Nephron (organoid): ENCODE measurements around the gene DYSF.

Experiments
- H3K27ac Mint-ChIP-seq, 3 experiments: 2 replicates each; pipeline ENCODE4 v1.8.0; 2020; ENCODE audit warnings: mixed read lengths in 3 of 3, mild to moderate bottlenecking in 2 of 3, moderate library complexity in 1 of 3
- H3K27me3 Mint-ChIP-seq: 2 replicates; pipeline ENCODE4 v1.8.0; 2021; ENCODE audit warnings: low read depth, mild to moderate bottlenecking, moderate library complexity, mixed read lengths
- H3K36me3 Mint-ChIP-seq: 2 replicates; pipeline ENCODE4 v1.8.0; 2020; ENCODE audit warnings: low read depth, mixed read lengths
- H3K4me1 Mint-ChIP-seq: 2 replicates; pipeline ENCODE4 v1.8.0; 2020; ENCODE audit warnings: mixed read lengths
- H3K4me3 Mint-ChIP-seq, 3 experiments: 2 replicates each; pipeline ENCODE4 v1.8.0; 2020; ENCODE audit warnings: mild to moderate bottlenecking in 3 of 3, mixed read lengths in 3 of 3, moderate library complexity in 2 of 3
- H3K9me3 Mint-ChIP-seq: 2 replicates; pipeline ENCODE4 v1.8.0; 2020; ENCODE audit warnings: mixed read lengths
- CTCF ChIP-seq, 3 experiments: fragments of 200-600 bp; sonication (generic); IDR thresholded peaks; one replicate each; pipeline ENCODE4 v1.5.0; 2021; ENCODE audit warnings: antibody characterized with exemption in 3 of 3; ENCODE audit not compliant: unreplicated experiment in 3 of 3

The DYSF gene

DNA sequence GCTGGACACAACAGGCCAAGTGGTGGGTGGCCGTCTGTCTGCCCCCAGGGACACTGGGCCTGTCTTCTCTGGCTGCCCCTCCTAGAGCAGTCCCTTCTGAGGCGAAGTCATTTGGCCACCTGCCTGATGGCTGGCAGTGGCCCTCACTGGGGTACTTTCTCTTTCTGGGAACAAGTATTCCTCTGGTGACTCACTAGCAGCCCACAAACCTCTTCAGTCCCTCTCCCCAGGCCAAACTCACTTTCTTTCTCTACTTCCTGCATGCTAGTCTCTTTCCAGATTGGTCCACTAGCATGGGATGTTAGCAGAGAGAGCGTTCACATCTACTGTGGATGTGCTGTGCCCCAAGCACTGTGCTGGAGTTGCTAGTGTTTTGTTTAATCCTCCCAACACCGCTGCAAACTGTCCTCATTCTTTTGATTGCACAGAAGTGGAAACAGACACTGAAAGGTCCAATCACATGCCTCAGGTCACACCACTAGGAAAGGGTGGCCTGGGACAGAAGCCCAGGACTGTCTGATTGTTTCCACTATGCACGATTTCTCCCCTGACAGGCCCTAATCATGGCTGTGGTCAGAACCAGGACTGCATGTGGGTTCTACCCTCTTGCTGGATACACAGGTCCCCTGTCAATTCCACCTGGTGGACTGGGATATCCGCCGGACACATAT is 5.2 kb downstream of the DYSF start:
- H3K4me3 Mint-ChIP-seq, result no peak overlapping the region
- peaks cover 45% of the 10 kb centered on the region for H3K4me1 Mint-ChIP-seq
- no peak for TF ChIP-seq CTCF (IDR thresholded peaks at IDR 0.05; ENCODE audit: unreplicated experiment in 3 of 3)
- H3K27ac Mint-ChIP-seq, result no peak overlapping the region
- no peaks in the 10 kb centered on the region for H3K9me3 Mint-ChIP-seq
- no peaks in the 10 kb centered on the region for H3K36me3 Mint-ChIP-seq
- peaks cover 32% of the 10 kb centered on the region for H3K27me3 Mint-ChIP-seq

DNA sequence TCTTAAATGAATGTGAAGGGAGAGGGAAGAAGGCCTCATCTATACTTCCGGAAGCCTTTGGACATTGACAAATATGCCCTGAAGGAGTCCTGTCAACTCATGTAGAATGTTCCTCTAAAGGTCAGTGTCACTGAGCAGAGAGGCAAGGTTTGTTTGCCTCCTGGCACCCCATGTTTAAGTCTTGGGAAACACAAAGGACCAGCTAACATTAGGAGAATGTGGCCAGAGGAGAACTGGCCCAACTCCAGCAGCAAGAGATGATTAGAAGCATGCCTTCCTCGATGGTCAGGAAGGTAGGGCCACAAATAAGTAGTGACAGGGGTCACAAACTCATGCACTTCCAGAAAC is 5.7 kb downstream of the DYSF start:
- H3K4me3 Mint-ChIP-seq, result no peak overlapping the region
- TF ChIP-seq CTCF (IDR thresholded peaks at IDR 0.05; ENCODE audit: unreplicated experiment in 3 of 3), result no peak
- H3K36me3 Mint-ChIP-seq, result no peaks in the 10 kb centered on the region
- H3K27ac Mint-ChIP-seq, result no peak overlapping the region
- H3K9me3 Mint-ChIP-seq, result no peaks in the 10 kb centered on the region
- H3K4me1 Mint-ChIP-seq, result peaks cover 45% of the 10 kb centered on the region
- peaks cover 28% of the 10 kb centered on the region for H3K27me3 Mint-ChIP-seq

DNA sequence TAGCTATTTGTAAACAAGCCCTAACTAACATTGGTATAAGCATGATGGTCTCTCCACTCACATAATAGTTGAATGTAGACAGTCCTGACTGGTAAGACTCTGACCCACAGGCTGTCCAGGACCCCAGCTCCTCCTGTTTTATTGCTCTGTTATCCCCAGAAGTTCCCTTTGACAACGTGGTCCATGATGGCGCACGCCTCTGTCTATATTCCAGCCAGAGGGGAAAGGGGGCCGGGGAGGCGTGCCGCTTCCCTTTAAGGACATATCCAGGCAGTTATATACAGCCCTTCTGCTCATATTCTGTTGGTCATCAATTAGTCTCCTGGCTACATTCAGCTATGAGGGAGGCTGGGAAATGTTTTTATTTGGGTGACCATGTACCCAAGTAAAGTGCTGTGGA is 6.7 kb downstream of the DYSF start:
- no peak for TF ChIP-seq CTCF (IDR thresholded peaks at IDR 0.05; ENCODE audit: unreplicated experiment in 3 of 3)
- H3K27me3 Mint-ChIP-seq, result peaks cover 20% of the 10 kb centered on the region

GRCh38 chr2:71460595-71461303 is 7.4 kb downstream of the DYSF start:
- H3K27me3 Mint-ChIP-seq, result peaks cover 19% of the 10 kb centered on the region
- H3K27ac Mint-ChIP-seq, result no peak overlapping the region

More for the DNA sequence above, 6.7 kb downstream of the DYSF start:
- Mint-ChIP-seq H3K36me3 (no peaks in the 10 kb centered on the region), H3K9me3 (no peaks in the 10 kb centered on the region), H3K4me3 (no peak overlapping the region), H3K27ac (no peak overlapping the region), H3K4me1 (peaks cover 39% of the 10 kb centered on the region)

GRCh38 chr2:71461304-71461671 is 7.9 kb downstream of the DYSF start:
- no peak overlapping the region for H3K27ac Mint-ChIP-seq
- no peak overlapping the region for H3K4me3 Mint-ChIP-seq
- H3K27me3 Mint-ChIP-seq, result peaks cover 15% of the 10 kb centered on the region
- TF ChIP-seq CTCF (IDR thresholded peaks at IDR 0.05; ENCODE audit: unreplicated experiment in 3 of 3), result no peak
- H3K36me3 Mint-ChIP-seq, result no peaks in the 10 kb centered on the region
- H3K9me3 Mint-ChIP-seq, result no peaks in the 10 kb centered on the region
- peaks cover 27% of the 10 kb centered on the region for H3K4me1 Mint-ChIP-seq

More at GRCh38 chr2:71460595-71461303, 7.4 kb downstream of the DYSF start:
- peak in 2 of 3 experiments; percentile 42 to 57 for TF ChIP-seq CTCF (IDR thresholded peaks at IDR 0.05; ENCODE audit: unreplicated experiment in 3 of 3)
- H3K4me3 Mint-ChIP-seq, result no peak overlapping the region
- no peaks in the 10 kb centered on the region for H3K36me3 Mint-ChIP-seq
- no peaks in the 10 kb centered on the region for H3K9me3 Mint-ChIP-seq
- peaks cover 32% of the 10 kb centered on the region for H3K4me1 Mint-ChIP-seq
